Fibroblast of pulmonary artery (primary cell): Measurements from ENCODE around the gene PTPRZ1.

Experiments
- DNase-seq: peaks from one replicate; pipeline ENCODE4 v3.0.0-alpha.2; 2010; ENCODE audit warnings: low read depth
- H3K4me3 ChIP-seq: replicated peaks from 2 replicates; pipeline ENCODE4 v1.5.1; 2011; ENCODE audit warnings: low read depth, mild to moderate bottlenecking, control low read depth, low read length, moderate library complexity
- TF ChIP-seq, protein P1 (sequence below): IDR thresholded peaks from 2 replicates; pipeline ENCODE4 v1.5.1; 2011; ENCODE audit warnings: mild to moderate bottlenecking, control low read depth, low read length, inconsistent platforms; ENCODE audit errors: missing control alignments

The PTPRZ1 gene

DNA sequence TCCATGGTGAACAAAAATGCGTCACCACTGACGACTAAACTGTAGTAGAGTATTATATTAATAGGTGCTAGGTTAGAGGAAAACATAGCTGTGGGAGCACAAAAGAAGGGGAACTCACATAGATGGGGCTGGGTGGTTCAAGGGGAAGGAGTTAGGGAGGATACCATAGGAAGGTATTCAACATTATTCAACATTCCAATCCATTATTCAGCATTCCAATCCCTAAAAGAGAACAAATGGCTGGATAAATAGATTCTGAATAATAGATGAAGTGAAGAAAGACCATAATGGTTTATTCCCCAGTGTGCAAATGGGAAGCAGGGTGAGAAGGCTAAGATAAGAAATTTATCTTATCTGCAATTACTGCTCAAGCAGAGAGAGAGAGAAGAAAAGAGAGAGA is 209.7 kb downstream of the PTPRZ1 start:
- TF ChIP-seq, protein P1, sequence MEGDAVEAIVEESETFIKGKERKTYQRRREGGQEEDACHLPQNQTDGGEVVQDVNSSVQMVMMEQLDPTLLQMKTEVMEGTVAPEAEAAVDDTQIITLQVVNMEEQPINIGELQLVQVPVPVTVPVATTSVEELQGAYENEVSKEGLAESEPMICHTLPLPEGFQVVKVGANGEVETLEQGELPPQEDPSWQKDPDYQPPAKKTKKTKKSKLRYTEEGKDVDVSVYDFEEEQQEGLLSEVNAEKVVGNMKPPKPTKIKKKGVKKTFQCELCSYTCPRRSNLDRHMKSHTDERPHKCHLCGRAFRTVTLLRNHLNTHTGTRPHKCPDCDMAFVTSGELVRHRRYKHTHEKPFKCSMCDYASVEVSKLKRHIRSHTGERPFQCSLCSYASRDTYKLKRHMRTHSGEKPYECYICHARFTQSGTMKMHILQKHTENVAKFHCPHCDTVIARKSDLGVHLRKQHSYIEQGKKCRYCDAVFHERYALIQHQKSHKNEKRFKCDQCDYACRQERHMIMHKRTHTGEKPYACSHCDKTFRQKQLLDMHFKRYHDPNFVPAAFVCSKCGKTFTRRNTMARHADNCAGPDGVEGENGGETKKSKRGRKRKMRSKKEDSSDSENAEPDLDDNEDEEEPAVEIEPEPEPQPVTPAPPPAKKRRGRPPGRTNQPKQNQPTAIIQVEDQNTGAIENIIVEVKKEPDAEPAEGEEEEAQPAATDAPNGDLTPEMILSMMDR = no peak
- no peak overlapping the region for H3K4me3 ChIP-seq
- DNase-seq = no peak

DNA sequence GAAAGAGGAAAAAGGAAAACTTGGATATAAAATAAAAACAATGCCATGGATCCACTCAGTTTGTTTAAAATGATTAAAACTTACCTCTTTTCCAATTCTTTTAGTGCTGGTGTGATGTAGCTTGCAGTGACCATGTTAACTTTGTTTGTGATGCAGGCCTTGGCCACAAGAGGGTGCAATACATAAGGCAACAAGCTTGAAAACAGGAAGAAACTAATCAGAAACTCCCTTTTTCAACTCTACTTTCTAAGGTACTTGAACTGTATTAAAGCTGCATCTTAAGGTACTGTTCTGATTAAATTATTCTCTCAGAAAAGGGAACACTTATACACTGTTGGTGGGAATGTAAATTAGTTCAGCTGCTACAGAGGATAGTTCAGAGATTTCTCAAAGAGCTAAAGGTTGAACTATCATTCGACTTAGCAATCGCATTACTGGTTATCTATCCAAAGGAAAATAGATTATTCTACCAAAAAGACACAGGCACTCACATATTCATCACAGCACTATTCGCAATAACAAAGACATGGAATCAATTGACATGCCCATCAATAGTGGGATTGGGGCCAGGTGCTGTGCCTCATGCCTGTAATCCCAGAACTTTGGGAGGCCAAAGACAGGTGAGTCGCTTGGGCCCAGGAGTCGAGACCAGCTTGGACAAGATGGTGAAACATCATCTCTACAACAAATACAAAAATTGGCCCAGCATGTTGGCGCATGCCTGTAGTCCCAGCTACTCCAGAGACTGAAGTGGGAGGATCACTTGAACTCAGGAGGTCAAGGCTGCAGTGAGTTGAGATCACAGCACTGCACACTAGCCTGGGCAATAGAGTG is 220.2 kb downstream of the PTPRZ1 start:
- peak; percentile 90 for DNase-seq
- TF ChIP-seq, protein P1 = peak; percentile 99
- no peak overlapping the region for H3K4me3 ChIP-seq

DNA sequence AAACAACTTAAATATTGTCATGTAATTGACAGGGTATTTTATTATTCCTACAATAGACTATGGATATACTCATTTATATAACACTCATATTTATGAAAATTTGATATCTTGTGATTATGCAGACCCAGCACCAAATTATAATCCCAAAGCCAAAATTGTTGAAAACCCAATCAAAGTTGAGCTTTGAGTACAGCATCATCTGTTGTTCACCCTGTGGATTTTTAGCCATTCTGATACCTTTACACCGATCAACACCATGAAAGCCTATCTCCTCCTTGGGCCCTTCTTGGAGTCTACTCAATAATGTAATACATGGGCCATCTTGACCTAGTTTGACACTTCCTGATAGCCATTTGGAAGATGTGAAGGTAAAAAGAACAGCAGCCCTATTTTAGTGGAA is 221.6 kb downstream of the PTPRZ1 start:
- TF ChIP-seq, protein P1 = no peak
- DNase-seq = no peak

DNA sequence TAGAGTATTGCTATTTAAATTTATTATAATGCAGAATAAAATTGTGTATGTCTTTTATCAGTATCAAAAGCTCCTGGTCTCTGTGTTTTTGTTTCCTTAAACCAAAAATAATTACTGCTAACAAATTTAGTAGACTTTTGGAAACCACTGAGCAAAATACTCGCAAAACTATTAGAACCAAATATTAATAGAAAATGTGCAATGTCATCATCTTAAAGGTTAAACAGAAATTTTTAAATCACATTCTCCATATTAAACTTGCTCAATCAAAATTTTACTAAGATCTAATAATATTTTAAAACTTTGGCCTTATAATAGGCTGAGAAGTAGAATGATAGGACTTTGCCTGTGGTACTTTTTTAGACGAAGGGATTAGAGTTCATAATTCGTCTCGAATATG is 222.7 kb downstream of the PTPRZ1 start:
- DNase-seq = no peak
- TF ChIP-seq, protein P1 = no peak
- no peak overlapping the region for H3K4me3 ChIP-seq

More for the DNA sequence above, 221.6 kb downstream of the PTPRZ1 start:
- H3K4me3 ChIP-seq = no peak overlapping the region

DNA sequence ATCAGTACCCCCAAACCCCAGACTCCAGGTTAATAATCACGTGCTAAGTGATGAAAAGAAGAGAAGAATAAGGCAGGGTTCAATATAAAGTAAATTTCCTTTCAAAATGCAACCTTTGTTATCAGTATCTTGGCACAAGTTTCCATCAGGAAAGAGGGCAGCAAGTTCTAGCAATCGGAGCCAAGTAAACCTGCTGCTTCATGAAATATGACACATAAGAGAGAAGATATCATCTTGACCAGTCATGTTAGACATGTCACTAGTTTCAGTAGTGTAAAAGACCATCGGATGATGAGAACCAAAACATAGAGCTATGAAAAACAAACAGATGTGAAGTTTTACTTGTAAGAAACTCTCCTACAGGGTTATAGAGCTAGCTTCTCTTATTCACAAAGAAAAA is 227.1 kb downstream of the PTPRZ1 start:
- TF ChIP-seq, protein P1 = no peak
- DNase-seq = peak; percentile 6
- no peak overlapping the region for H3K4me3 ChIP-seq

DNA sequence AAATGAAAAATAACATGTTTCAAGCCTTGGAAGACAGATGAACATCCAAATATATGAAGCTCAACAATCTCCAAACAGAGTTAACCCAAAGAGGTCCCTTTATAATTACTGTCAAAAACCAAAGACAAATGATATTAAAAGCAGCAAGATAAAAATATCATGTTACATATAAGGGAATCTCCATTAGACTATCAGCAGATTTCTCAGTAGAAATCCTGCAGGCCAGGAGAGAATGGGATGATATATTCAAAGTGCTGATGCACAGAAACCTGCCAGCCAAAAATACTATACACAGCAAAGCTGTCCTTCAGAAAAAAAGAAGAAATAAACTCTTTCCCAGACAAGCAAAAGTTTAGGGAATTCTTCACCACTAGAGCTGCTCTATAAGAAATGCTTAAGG is 230.1 kb downstream of the PTPRZ1 start:
- TF ChIP-seq, protein P1 = no peak
- H3K4me3 ChIP-seq = no peak overlapping the region
- no peak for DNase-seq
